Liver (tissue), 9 donors: ENCODE data around the gene KAT6B. TPM values are rescaled to one million over a fixed set of nuclear protein-coding genes. Genes with fewer than 3 reads are reported as not detected.

Source experiments
- DNase-seq: peaks from one replicate; pipeline ENCODE4 v3.0.0-alpha.2; 2017; ENCODE audit warnings: low spot score
- H3K27ac ChIP-seq, 2 donors: one replicate each; pipeline ENCODE4 v1.7.0; 2013; ENCODE audit warnings: inconsistent platforms in 2 of 2, low read length in 2 of 2, control low read depth in 1 of 2, low read depth in 1 of 2, mild to moderate bottlenecking in 1 of 2
- H3K27me3 ChIP-seq, 4 donors: one replicate each; pipeline versions ENCODE4 v1.6.1 to v1.7.0; 2013; ENCODE audit warnings: low read length in 3 of 4, inconsistent platforms in 1 of 4, mild to moderate bottlenecking in 1 of 4, moderate library complexity in 1 of 4; ENCODE audit not compliant: control insufficient read depth in 4 of 4, insufficient read depth in 4 of 4
- H3K36me3 ChIP-seq, 4 donors: one replicate each; pipeline versions ENCODE4 v1.6.1 to v1.7.0; 2013; ENCODE audit warnings: low read length in 3 of 4, mild to moderate bottlenecking in 3 of 4, low read depth in 1 of 4, moderate library complexity in 1 of 4; ENCODE audit not compliant: control insufficient read depth in 4 of 4, insufficient read depth in 3 of 4
- H3K4me1 ChIP-seq, 4 donors: one replicate each; pipeline versions ENCODE4 v1.6.1 to v1.7.0; 2013; ENCODE audit warnings: low read length in 3 of 4, mild to moderate bottlenecking in 3 of 4, moderate library complexity in 1 of 4; ENCODE audit not compliant: control insufficient read depth in 4 of 4, insufficient read depth in 4 of 4
- H3K4me3 ChIP-seq, 3 donors: one replicate each; pipeline versions ENCODE4 v1.6.1 to v1.7.0; 2013; ENCODE audit warnings: low read length in 3 of 3, control low read depth in 1 of 3, low read depth in 1 of 3, mild to moderate bottlenecking in 1 of 3
- H3K9ac ChIP-seq, 2 donors: one replicate each; pipeline ENCODE4 v1.7.0; 2013; ENCODE audit warnings: low read length in 2 of 2, mild to moderate bottlenecking in 2 of 2, moderate library complexity in 2 of 2, control low read depth in 1 of 2, low read depth in 1 of 2
- H3K9me3 ChIP-seq, 4 donors: one replicate each; pipeline versions ENCODE4 v1.6.1 to v1.7.0; 2013; ENCODE audit warnings: low read length in 3 of 4; ENCODE audit not compliant: control insufficient read depth in 4 of 4
- ATF3 ChIP-seq: IDR thresholded peaks from 2 replicates; pipeline ENCODE4 v1.6.1; 2016; ENCODE audit warnings: antibody characterized with exemption
- CTCF ChIP-seq: fragments of 150-350 bp; IDR thresholded peaks from 2 replicates; pipeline ENCODE4 v1.5.1; 2017; ENCODE audit warnings: improper control_type of control experiment, low read depth, low read length; ENCODE audit not compliant: missing input control
- FOXA1 ChIP-seq: IDR thresholded peaks from 2 replicates; pipeline ENCODE4 v1.6.1; 2016; ENCODE audit warnings: antibody characterized with exemption
- FOXA2 ChIP-seq: IDR thresholded peaks from 2 replicates; pipeline ENCODE4 v1.6.1; 2016; ENCODE audit warnings: antibody characterized with exemption
- GABPA ChIP-seq, 2 donors: IDR thresholded peaks in 1 of 2; conservative IDR thresholded peaks in 1 of 2; 2 replicates each; pipeline ENCODE4 v1.6.1; 2016; ENCODE audit warnings: antibody characterized with exemption in 2 of 2, mild to moderate bottlenecking in 1 of 2, moderate library complexity in 1 of 2
- HNF4A ChIP-seq, 2 donors: conservative IDR thresholded peaks; 2 replicates each; pipeline ENCODE4 v1.6.1; 2016; ENCODE audit warnings: antibody characterized with exemption in 2 of 2, mild to moderate bottlenecking in 2 of 2
- HNF4G ChIP-seq: IDR thresholded peaks from 2 replicates; pipeline ENCODE4 v1.6.1; 2016; ENCODE audit warnings: antibody characterized with exemption
- JUND ChIP-seq, 2 donors: IDR thresholded peaks; 2 replicates each; pipeline ENCODE4 v1.6.1; 2016; ENCODE audit warnings: antibody characterized with exemption in 2 of 2
- MAX ChIP-seq: IDR thresholded peaks from 2 replicates; pipeline ENCODE4 v1.6.1; 2016; ENCODE audit warnings: antibody characterized with exemption
- NR2F2 ChIP-seq: IDR thresholded peaks from 2 replicates; pipeline ENCODE4 v1.6.1; 2016; ENCODE audit warnings: antibody characterized with exemption
- RAD21 ChIP-seq, 2 donors: IDR thresholded peaks; 2 replicates each; pipeline ENCODE4 v1.6.1; 2016; ENCODE audit warnings: antibody characterized with exemption in 2 of 2, mild to moderate bottlenecking in 2 of 2
- RXRA ChIP-seq, 2 donors: IDR thresholded peaks; 2 replicates each; pipeline ENCODE4 v1.6.1; 2017 to 2018; ENCODE audit warnings: antibody characterized with exemption in 2 of 2, mild to moderate bottlenecking in 1 of 2
- SP1 ChIP-seq: IDR thresholded peaks from 2 replicates; pipeline ENCODE4 v1.6.1; 2018; ENCODE audit warnings: antibody characterized with exemption, mild to moderate bottlenecking
- ZBTB33 ChIP-seq: IDR thresholded peaks from 2 replicates; pipeline ENCODE4 v1.6.1; 2016; ENCODE audit warnings: antibody characterized with exemption
- WGBS: extraction: QIAGEN DNeasy Blood & Tissue Kit; methylation state at CpG from one replicate; pipeline ENCODE4 v1.1.7; 2013; 5-methylcytosine and 5-hydroxymethylcytosine counted together
- polyA plus RNA-seq, 2 donors: library from polyadenylated mRNA; stranded (reverse) in 1 of 2; unstranded in 1 of 2; fragments of 200-250 nt in 1 of 2; fragments of >200 nt in 1 of 2; fragmentation: Nextera tagmentation in 1 of 2; extraction: Ambion mirVana in 1 of 2; gene quantifications; one replicate each; pipeline versions ENCODE4 v1.2.1 to v1.2.3, GENCODE V29; 2013 to 2015
- total RNA-seq, 2 donors: library from RNA; depleted of rRNA; stranded (reverse); fragments of >200 nt; gene quantifications; one replicate each; pipeline ENCODE4 v1.2.3, GENCODE V29; 2014
- donor health status: healthy.
- donor health status: healthy.
- donor health status: healthy.
- donor health status: healthy.
- donor health status: healthy.

KAT6B gene
- total and polyA plus RNA-seq, 4 donors, result 2.0 to 21.2 (median 8.8) TPM

- Histone ChIP-seq H3K9ac (no peak overlapping the region), H3K27me3 (no peaks in the 10 kb centered on the region), H3K9me3 (no peaks in the 10 kb centered on the region), H3K4me3 (no peak overlapping the region), H3K4me1 (peaks cover 8 to 26% (median 11%) of the 10 kb centered on the region in 4 donors), H3K27ac (no peak overlapping the region), H3K36me3 (no peaks in the 10 kb centered on the region)
- 86% methylated on average over 1 of the region's 1 CpG for WGBS
- DNase-seq, result no peak
- TF ChIP-seq JUND (IDR thresholded peaks at IDR 0.05) (no peak), MAX (no peak)
Measured at GRCh38 chr10:74922921-74923320, 96.5 kb downstream of the KAT6B start.

- Histone ChIP-seq H3K27me3 (no peaks in the 10 kb centered on the region), H3K9ac (no peak overlapping the region), H3K27ac (peak overlapping the region in 1 of 2 donors; percentile 46), H3K36me3 (no peaks in the 10 kb centered on the region), H3K4me1 (peaks cover 8 to 28% (median 11%) of the 10 kb centered on the region in 4 donors), H3K4me3 (no peak overlapping the region), H3K9me3 (no peaks in the 10 kb centered on the region)
- 73% methylated on average over 4 of the region's 4 CpGs for WGBS
- TF ChIP-seq RXRA (IDR thresholded peaks at IDR 0.05) (no peak), GABPA (IDR thresholded peaks at IDR 0.05 in 1 of 2, conservative IDR thresholded peaks at IDR 0.05 in 1 of 2) (no peak), JUND (IDR thresholded peaks at IDR 0.05) (no peak), ZBTB33 (no peak), MAX (no peak), HNF4G (no peak), FOXA1 (no peak), ATF3 (no peak), HNF4A (conservative IDR thresholded peaks at IDR 0.05) (no peak), RAD21 (IDR thresholded peaks at IDR 0.05) (no peak), CTCF (no peak), FOXA2 (no peak), SP1 (no peak), NR2F2 (no peak)
- no peak for DNase-seq
Measured at GRCh38 chr10:74923556-74923955, 97.2 kb downstream of the KAT6B start.
